GM19328 (cell line): ENCODE results near the gene PIGB.
"Not testable (repeated sequence)": the region's sequence is repeated elsewhere in the genome, so short reads cannot be mapped to it uniquely, and the experiment has no call there.

Experiments
- ATAC-seq: cut with Tn5 transposase; IDR thresholded peaks from one replicate; pipeline ENCODE4 v1.9.1; 2021; ENCODE audit warnings: mild to moderate bottlenecking, moderate library complexity; ENCODE audit not compliant: unreplicated experiment

Gene PIGB

GRCh38 chr15:55318588-55319494 is at the start of gene PIGB, which contains the start of gene PIGBOS1:
TSS of gene PIGB (plus strand) at chr15:55319222. CDS start at chr15:55319251, 29 bp downstream.
TSS of gene PIGBOS1 (minus strand) at chr15:55319123. CDS start at chr15:55317792, 1,331 bp downstream.
- ATAC-seq = peak; percentile 90

GRCh38 chr15:55270291-55270690 is 48.7 kb upstream of the PIGB start:
- ATAC-seq = no peak

- no peak for ATAC-seq
Measured at GRCh38 chr15:55276324-55276723, 42.7 kb upstream of the PIGB start.

GRCh38 chr15:55277116-55277564 is 41.9 kb upstream of the PIGB start:
- ATAC-seq = peak; percentile 38

GRCh38 chr15:55277715-55278114 is 41.3 kb upstream of the PIGB start:
- ATAC-seq = no peak

- no peak for ATAC-seq
Measured at GRCh38 chr15:55279100-55279745, 39.8 kb upstream of the PIGB start.

- ATAC-seq = peak; percentile 78
Measured at GRCh38 chr15:55279746-55280351, 39.2 kb upstream of the PIGB start.

GRCh38 chr15:55280589-55280988 is 38.4 kb upstream of the PIGB start:
- ATAC-seq = not testable (repeated sequence)

- no peak for ATAC-seq
Measured at GRCh38 chr15:55281517-55282228, 37.3 kb upstream of the PIGB start.

GRCh38 chr15:55282284-55282833 is 36.7 kb upstream of the PIGB start:
- ATAC-seq = no peak

GRCh38 chr15:55283379-55284147 is 35.5 kb upstream of the PIGB start:
- ATAC-seq = no peak

- no peak for ATAC-seq
Measured at GRCh38 chr15:55284426-55284825, 34.6 kb upstream of the PIGB start.

- ATAC-seq = not testable (repeated sequence)
Measured at GRCh38 chr15:55286442-55287189, 32.4 kb upstream of the PIGB start.

- no peak for ATAC-seq
Measured at GRCh38 chr15:55288006-55288717, 30.9 kb upstream of the PIGB start.

GRCh38 chr15:55289011-55289745 is 29.8 kb upstream of the PIGB start:
- peak; percentile 27 for ATAC-seq

- peak; percentile 75 for ATAC-seq
Measured at GRCh38 chr15:55289746-55290527, 29.1 kb upstream of the PIGB start, which contains the start of gene RAB27A. TSS of gene RAB27A (minus strand) at chr15:55289813. CDS start at chr15:55234934, 54,879 bp downstream.
